ENCODE results near the gene NOL3. TPM values are rescaled to one million over a fixed set of nuclear protein-coding genes. Genes with fewer than 3 reads are reported as not detected.

Gene NOL3
- total RNA-seq, 4 donors from 2014 or later, result 64.3 to 116 (median 90.5) TPM

DNA sequence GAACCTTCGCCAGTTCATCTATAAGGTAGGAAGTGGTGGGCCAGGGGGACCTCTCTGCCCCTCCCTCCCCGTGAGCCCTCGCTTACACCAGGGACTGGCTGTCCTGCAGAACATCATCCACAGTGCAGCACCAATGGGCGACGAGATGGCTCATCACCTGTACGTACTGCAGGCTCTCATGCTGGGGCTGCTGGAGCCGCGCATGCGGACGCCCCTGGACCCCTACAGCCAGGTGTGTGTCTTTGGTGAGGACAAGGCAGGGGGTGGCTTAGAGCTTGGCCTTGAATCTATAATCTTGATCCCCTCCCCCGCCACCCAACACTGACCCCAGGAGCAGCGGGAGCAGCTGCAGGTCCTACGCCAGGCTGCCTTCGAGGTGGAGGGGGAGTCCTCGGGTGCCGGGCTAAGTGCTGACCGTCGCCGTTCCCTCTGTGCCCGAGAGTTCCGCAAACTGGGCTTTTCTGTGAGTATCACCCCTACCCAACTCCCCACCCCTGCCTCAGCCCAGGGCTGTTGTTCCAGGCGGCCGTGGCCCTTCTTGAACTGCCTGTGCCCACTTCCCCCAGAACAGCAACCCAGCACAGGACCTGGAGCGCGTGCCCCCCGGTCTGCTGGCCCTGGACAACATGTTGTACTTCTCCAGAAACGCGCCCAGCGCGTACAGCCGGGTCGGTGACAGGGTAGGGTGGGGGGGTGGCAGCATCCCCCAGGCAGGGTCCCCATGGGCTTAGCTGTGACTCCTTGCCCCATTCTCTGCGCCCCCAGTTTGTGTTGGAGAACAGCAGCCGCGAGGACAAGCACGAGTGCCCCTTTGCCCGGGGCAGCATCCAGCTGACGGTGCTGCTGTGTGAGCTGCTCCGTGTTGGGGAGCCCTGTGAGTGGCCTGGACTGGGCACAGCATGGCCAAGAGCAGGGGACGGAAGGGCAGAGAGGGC lies 31.3 kb downstream of the NOL3 start:
- TF ChIP-seq POLR2A (IDR thresholded peaks at IDR 0.05), result no peak
- TF ChIP-seq, protein P1, sequence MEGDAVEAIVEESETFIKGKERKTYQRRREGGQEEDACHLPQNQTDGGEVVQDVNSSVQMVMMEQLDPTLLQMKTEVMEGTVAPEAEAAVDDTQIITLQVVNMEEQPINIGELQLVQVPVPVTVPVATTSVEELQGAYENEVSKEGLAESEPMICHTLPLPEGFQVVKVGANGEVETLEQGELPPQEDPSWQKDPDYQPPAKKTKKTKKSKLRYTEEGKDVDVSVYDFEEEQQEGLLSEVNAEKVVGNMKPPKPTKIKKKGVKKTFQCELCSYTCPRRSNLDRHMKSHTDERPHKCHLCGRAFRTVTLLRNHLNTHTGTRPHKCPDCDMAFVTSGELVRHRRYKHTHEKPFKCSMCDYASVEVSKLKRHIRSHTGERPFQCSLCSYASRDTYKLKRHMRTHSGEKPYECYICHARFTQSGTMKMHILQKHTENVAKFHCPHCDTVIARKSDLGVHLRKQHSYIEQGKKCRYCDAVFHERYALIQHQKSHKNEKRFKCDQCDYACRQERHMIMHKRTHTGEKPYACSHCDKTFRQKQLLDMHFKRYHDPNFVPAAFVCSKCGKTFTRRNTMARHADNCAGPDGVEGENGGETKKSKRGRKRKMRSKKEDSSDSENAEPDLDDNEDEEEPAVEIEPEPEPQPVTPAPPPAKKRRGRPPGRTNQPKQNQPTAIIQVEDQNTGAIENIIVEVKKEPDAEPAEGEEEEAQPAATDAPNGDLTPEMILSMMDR (IDR thresholded peaks at IDR 0.05), result no peak
- no peak for TF ChIP-seq EP300 (IDR thresholded peaks at IDR 0.05)
- TF ChIP-seq POLR2AphosphoS5 (IDR thresholded peaks at IDR 0.05), result no peak
- H3K27me3 ChIP-seq, result no peaks in the 10 kb centered on the region
- no peak for DNase-seq (ENCODE audit: low spot score in 2 of 2)
- no peak overlapping the region for H3K27ac ChIP-seq
- H3K4me1 ChIP-seq, result peaks cover 32% of the 10 kb centered on the region
- H3K4me3 ChIP-seq, result no peak overlapping the region
- H3K36me3 ChIP-seq, result peaks cover 46% of the 10 kb centered on the region
- WGBS, result 97% methylated on average over 14 of the region's 40 CpGs
- no peaks in the 10 kb centered on the region for H3K9me3 ChIP-seq

GRCh38 chr16:67202426-67202825 lies 32.1 kb downstream of the NOL3 start:
- Histone ChIP-seq H3K36me3 (peaks cover 42% of the 10 kb centered on the region), H3K27ac (no peak overlapping the region), H3K4me1 (peaks cover 29% of the 10 kb centered on the region), H3K27me3 (no peaks in the 10 kb centered on the region), H3K9me3 (no peaks in the 10 kb centered on the region), H3K4me3 (no peak overlapping the region)
- DNase-seq (ENCODE audit: low spot score in 2 of 2), result no peak
- WGBS, result 60% methylated on average over 1 of the region's 12 CpGs
- TF ChIP-seq, protein P1 (IDR thresholded peaks at IDR 0.05), result no peak
- TF ChIP-seq POLR2A (IDR thresholded peaks at IDR 0.05) (no peak), EP300 (IDR thresholded peaks at IDR 0.05) (no peak), POLR2AphosphoS5 (IDR thresholded peaks at IDR 0.05) (no peak)

GRCh38 chr16:67202956-67203493 lies 32.7 kb downstream of the NOL3 start:
- Histone ChIP-seq H3K4me3 (no peak overlapping the region), H3K4me1 (peaks cover 29% of the 10 kb centered on the region), H3K27me3 (no peaks in the 10 kb centered on the region), H3K36me3 (peaks cover 38% of the 10 kb centered on the region), H3K27ac (no peak overlapping the region), H3K9me3 (no peaks in the 10 kb centered on the region)
- WGBS, result 85% methylated on average over 16 of the region's 23 CpGs
- TF ChIP-seq POLR2A (IDR thresholded peaks at IDR 0.05) (no peak), EP300 (IDR thresholded peaks at IDR 0.05) (no peak), POLR2AphosphoS5 (IDR thresholded peaks at IDR 0.05) (no peak)
- TF ChIP-seq, protein P1 (IDR thresholded peaks at IDR 0.05), result no peak
- DNase-seq (ENCODE audit: low spot score in 2 of 2), result no peak

DNA sequence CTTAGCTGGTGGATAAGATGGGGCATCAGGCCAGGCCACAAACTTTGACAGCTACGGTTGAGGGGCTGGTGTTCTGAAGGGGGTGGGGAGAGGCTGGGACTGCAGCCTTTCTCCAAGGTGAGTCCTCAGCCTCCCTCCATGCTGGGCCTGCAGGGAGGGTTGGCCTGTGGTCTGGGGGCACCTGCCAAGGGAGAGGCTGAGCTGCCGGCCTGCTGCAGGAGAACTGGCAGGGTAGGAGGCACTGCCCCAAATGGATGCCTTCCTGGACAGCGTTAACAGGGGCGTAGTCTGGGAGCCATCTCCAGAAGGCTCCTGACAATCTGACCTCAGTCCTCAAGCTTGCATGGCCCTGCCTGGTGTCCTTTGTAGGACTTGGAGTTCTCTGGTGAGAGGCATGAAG lies 33.7 kb downstream of the NOL3 start:
- Histone ChIP-seq H3K4me1 (peaks cover 18% of the 10 kb centered on the region), H3K4me3 (no peak overlapping the region), H3K36me3 (peaks cover 36% of the 10 kb centered on the region), H3K27me3 (no peaks in the 10 kb centered on the region), H3K27ac (no peak overlapping the region), H3K9me3 (no peaks in the 10 kb centered on the region)
- WGBS, result 68% methylated on average over 3 of the region's 4 CpGs
- DNase-seq (ENCODE audit: low spot score in 2 of 2), result no peak
- TF ChIP-seq POLR2AphosphoS5 (IDR thresholded peaks at IDR 0.05) (no peak), POLR2A (IDR thresholded peaks at IDR 0.05) (no peak), EP300 (IDR thresholded peaks at IDR 0.05) (no peak)
- TF ChIP-seq, protein P1 (IDR thresholded peaks at IDR 0.05), result no peak

DNA sequence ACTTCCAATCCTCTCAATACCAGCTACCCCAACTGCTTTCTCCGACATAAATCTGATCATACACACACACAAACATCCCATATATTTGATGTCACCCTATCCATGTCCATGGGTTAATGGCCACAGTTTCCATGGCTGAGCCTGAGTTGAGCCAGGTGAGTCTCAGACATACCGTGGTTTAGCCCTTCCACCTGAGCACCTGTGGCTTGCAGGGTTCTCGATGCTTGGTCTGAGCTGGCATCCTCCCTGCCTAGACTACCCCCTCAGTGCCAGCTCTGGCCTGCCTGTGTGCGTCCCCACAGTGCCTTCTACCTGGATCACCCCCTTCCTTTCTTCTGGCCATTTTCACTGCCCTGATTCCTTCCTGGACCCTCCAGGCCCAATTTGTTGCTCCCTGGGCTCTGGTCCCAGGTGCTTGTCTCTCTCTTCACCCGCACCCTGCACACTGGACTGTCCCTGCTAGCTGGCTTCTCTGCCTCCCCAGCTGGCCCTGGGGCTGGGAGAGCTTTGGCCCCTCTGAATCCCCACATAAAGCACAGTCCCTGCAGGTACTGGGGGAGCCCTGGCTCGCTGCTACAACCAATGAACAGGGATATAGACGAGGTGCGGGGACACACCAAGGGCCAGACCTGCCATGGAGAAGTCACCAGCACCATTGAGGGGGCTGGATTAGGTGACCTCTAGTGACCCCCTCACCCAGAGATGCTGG lies 35.9 kb downstream of the NOL3 start:
- Histone ChIP-seq H3K4me3 (no peak overlapping the region), H3K4me1 (peaks cover 6% of the 10 kb centered on the region), H3K36me3 (peaks cover 38% of the 10 kb centered on the region), H3K27me3 (no peaks in the 10 kb centered on the region), H3K27ac (no peak overlapping the region), H3K9me3 (no peaks in the 10 kb centered on the region)
- TF ChIP-seq, protein P1 (IDR thresholded peaks at IDR 0.05), result no peak
- no peak for TF ChIP-seq POLR2A (IDR thresholded peaks at IDR 0.05)
- TF ChIP-seq EP300 (IDR thresholded peaks at IDR 0.05), result no peak
- no peak for TF ChIP-seq POLR2AphosphoS5 (IDR thresholded peaks at IDR 0.05)
- WGBS, result 83% methylated on average over 8 of the region's 8 CpGs
- no peak for DNase-seq (ENCODE audit: low spot score in 2 of 2)

Measured in suprapubic skin (tissue), 4 donors.